HL-60/S4 (cell line): ENCODE results near the gene NPRL2.
"Not testable (repeated sequence)": the region's sequence is repeated elsewhere in the genome, so short reads cannot be mapped to it uniquely, and the experiment has no call there.

Experiments used
- in situ Hi-C: fragments of 300-500 bp; cut with MboI; formaldehyde crosslinking; loops from 2 replicates; pipeline ENCODE4 v1.14.3; 2022; ENCODE audit warnings: low sequenced_read_pairs

The NPRL2 gene

GRCh38 chr3:50317300-50317699 lies 33.3 kb downstream of the NPRL2 start:
- in situ Hi-C loops, result no loop called here

GRCh38 chr3:50316657-50317242 lies 33.8 kb downstream of the NPRL2 start:
- in situ Hi-C loops, result no loop called here

GRCh38 chr3:50314816-50315215 lies 35.8 kb downstream of the NPRL2 start:
- in situ Hi-C loops, result no loop called here

DNA sequence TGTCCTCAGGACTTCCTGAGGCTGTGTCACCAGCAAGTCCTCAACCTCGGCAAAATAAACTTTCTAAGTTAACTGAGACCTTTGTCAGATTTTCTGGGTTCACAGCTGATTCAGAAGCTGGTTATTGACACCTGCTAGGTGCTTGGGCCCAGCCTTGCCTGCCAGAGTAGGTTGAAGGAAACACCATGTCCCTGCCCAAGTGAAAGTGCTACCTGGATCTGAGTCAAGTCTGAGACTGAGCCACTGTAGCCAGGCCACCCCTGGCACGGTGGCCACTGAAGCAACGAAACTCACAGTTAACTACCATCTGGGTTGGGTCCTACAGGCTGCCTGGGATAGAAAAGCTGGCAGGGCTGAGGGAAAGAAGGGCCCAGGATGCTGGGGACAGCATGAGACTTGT lies 36.2 kb downstream of the NPRL2 start:
- in situ Hi-C loops, result no loop called here

GRCh38 chr3:50312041-50312440 lies 38.5 kb downstream of the NPRL2 start:
- in situ Hi-C loops, result not testable (repeated sequence)

- in situ Hi-C loops, result no loop called here
Observed at GRCh38 chr3:50304601-50305000, 46.0 kb downstream of the NPRL2 start.

DNA sequence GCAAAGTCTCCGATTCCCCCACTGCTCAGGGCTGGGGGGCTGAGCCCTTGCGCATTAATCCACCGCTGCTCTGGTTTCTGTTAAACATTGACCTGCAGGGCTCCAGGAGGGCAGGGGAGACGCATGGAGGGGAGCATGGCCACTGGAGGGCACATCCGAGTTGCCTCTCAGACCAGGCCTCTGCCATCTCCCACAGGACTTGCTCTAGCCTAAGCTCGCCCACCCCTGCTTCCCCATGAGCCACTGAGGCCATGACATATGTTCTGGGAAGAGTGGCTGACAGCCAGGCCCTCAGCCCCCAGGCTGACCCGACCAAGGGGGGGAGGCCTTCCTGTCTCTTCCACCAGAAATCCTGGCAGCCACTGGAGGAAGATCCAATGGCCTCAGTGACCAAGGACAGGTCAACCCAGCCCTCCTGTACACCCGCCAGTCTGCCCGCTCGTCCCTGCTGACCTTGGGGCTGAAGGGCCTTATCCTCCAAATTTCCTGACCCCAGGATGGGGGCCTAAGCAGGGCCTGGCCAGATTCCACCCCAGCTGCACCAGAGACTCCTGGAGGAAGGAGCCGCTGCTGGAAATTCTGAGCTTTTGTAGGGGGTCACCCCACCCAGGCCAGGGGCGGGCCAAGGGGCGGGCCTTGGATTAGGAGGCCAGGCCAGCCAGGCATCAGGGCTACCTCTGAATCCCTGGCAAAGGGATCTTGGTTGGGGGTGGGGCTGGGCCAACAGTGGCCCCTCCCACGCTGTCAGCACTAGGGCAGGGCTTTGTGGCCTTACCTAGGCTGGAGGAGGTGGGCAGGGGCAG lies 47.4 kb downstream of the NPRL2 start, which contains the start of gene HYAL1:
Gene HYAL1, minus strand, starts transcription at position 562 of the 803 bp plus-strand sequence. CDS start 618 bp downstream, outside the sequence.
- in situ Hi-C loops, result no loop called here

DNA sequence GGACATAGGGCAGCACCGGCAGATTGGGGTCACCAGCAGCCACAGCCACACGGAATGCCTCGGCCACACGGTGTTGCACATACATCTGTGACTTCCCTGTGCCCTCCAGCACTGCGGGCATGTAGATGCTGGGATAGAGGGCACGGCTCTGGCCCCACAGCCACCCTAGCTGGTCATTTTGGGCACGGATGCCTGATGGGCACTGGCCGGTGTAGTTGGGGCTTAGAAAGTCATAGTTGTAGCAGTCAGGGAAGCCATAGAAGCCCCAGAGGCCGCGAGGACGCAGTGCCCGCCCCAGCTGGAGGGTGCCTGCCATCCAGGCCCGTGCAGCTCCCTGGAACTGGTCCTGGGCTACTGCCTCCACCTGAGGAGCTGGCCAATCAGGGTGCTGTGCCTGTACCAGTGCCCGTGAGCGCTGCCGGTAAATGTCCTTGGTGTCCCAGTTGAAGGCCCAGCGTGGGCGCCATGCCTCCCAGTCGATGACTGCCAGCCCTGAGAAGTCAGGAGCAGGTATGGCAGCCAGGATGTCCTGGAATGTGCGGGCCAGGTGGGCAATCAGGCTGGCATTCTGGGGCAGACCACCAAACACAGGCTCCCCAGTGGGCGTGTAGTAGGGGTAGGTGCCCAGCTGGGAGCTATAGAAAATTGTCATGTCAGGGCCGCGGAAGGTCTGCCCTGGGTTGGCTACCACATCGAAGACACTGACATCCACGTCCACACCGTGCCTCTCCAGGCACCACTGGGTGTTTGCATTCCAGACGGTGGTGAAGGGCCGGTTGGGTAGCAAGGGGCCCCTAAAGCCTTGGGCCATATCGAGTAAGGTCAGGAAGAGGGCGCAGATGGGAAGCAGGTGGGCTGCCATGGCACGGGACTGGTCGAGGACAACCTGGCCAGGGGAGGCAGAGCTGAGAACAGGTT lies 48.2 kb downstream of the NPRL2 start:
- in situ Hi-C loops, result no loop called here

DNA sequence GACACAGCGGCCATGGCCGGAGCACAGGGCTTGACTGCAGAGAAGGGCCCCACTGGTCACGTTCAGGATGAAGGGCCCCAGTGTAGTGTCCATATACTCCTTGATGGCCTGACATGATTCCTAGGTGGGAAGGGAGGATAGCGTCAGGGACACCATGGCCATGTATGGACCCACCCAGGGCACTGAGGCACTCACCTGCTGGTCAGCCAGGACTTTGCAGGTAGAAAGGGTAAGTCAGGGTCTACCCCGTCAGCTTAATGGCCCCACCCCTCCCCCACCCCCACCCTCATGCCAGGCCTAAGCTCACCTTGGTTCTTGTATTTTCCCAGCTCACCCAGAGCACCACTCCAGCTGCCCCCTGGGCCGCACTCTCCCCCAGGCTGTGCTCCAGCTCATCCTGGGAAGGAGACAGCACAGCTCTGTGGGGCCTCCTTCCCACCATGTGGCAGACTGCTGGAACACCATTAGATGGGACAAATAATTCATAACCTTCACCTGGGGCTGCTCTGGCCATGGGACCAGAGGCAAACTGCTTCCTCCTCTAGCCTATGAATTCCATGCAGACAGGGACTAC lies 49.8 kb downstream of the NPRL2 start:
- in situ Hi-C loops, result no loop called here

- in situ Hi-C loops, result no loop called here
Observed at GRCh38 chr3:50299929-50300680, 50.5 kb downstream of the NPRL2 start.

GRCh38 chr3:50299638-50299928 lies 51.0 kb downstream of the NPRL2 start:
- in situ Hi-C loops, result no loop called here

DNA sequence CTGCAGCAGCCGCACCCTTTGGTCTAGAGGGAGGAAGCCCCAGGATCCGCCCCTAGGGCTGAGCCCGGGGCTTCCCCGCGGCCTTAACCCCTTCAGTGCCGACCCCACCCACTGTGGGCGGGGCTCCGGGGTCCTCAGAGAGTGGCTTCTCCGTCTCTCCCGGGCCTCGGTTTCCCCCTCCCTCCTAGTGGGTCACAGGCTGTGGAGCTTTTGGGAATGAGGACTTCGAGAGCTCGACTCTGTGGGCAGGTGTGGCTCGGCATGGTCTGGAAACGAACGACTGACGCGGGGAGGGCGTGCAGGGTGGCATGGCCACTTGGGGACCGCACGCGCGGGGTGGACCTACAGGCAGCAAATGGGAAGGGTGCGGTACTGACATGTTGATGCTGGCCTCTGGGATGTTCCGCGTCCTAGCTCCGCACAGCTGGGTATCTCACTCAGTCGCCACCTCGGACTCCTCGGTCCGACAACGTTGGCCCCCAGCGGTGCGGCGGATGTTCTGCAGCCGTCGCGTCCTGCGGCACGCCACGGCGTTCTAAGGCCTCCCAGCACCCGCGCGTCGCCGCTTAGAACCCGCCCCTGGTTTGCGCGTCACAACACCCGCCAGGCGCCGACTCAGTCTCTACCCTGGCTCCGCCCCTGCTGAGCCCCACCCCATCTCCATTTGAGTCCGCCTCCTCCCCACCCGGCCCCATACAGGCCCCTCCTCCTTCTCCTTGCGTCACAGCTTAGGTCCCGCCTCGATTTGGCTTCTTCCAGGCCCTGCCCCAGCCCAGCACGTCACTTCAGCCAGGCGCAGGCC lies 51.5 kb downstream of the NPRL2 start, which contains the start of the genes HYAL3 and NAA80:
Gene HYAL3, minus strand, starts transcription at position 570 of the 802 bp plus-strand sequence. CDS start 3,803 bp downstream, outside the sequence.
Gene NAA80, minus strand, starts transcription at position 570 of the 802 bp plus-strand sequence. CDS start 1,942 bp downstream, outside the sequence.
- in situ Hi-C loops, result no loop called here

GRCh38 chr3:50297896-50298725 lies 52.5 kb downstream of the NPRL2 start:
- in situ Hi-C loops, result no loop called here

DNA sequence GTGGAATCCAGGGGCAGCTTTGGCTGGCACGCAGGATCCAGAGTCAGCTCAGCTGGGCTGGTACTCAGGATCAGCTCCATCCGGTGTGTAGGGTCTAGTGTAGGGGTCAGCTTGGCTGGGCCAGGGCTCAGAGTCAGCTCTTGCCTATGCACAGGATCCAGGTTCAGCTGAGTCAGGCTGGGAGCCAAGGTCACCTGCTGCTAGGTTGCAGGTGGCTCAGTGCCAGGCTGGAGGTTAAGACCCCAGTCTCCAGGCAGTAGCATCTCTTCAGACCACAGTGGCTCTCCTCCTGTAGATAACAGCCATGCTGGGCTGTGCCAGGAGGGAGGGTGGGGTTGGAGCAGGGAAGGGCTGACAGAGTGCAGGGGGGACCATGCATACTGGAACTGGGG lies 53.2 kb downstream of the NPRL2 start:
- in situ Hi-C loops, result no loop called here
